H1 (cell line): ENCODE data around the gene PARP15. TPM values are rescaled to one million over a fixed set of nuclear protein-coding genes. Genes with fewer than 3 reads are reported as not detected.

ENCODE experiments used
- CTCF ChIA-PET: fragments of 300-600 bp; sonication (Branson Sonifier 250); formaldehyde crosslinking; loops from one replicate; lab custom pipeline; 2021; ENCODE audit not compliant: partially characterized antibody; lab: Charles Lee
- POLR2A ChIA-PET: fragments of 300-600 bp; sonication (Branson Sonifier 250); formaldehyde crosslinking; loops from one replicate; lab custom pipeline; 2021; ENCODE audit warnings: inconsistent platforms; ENCODE audit not compliant: partially characterized antibody; lab: Charles Lee
- DNase-seq, 2 experiments: peaks; one replicate each; pipeline versions ENCODE4 v3.0.0 to v3.0.0-alpha.2; 2010 to 2022; ENCODE audit warnings: low spot score in 2 of 2, low read depth in 1 of 2, mixed read lengths in 1 of 2
- FAIRE-seq: peaks from 2 replicates; lab custom pipeline; 2011; peaks lifted over from hg19 to GRCh38; lab: Jason Lieb, UNC
- H2AFZ ChIP-seq: 2 replicates; pipeline ENCODE4 v1.8.1; 2012; ENCODE audit warnings: low read length, inconsistent platforms
- H2AK5ac ChIP-seq: 2 replicates; pipeline ENCODE4 v1.6.1; 2013; ENCODE audit warnings: low read depth, low read length
- H2BK120ac ChIP-seq: replicated peaks from 2 replicates; pipeline ENCODE3; 2013; ENCODE audit warnings: low read depth, low read length, inconsistent platforms
- H2BK12ac ChIP-seq: 2 replicates; pipeline ENCODE4 v1.6.1; 2013; ENCODE audit warnings: low read depth, low read length
- H2BK15ac ChIP-seq: 2 replicates; pipeline ENCODE4 v1.6.1; 2013; ENCODE audit warnings: low read length
- H2BK20ac ChIP-seq: 2 replicates; pipeline ENCODE4 v1.6.1; 2013; ENCODE audit warnings: low read length
- H2BK5ac ChIP-seq: 2 replicates; pipeline ENCODE4 v1.6.1; 2013; ENCODE audit warnings: low read depth, low read length
- H3K14ac ChIP-seq: 2 replicates; pipeline ENCODE4 v1.6.1; 2013; ENCODE audit warnings: inconsistent platforms; ENCODE audit not compliant: insufficient read length
- H3K18ac ChIP-seq: 2 replicates; pipeline ENCODE4 v1.6.1; 2013; ENCODE audit warnings: low read length; ENCODE audit errors: extremely low read depth
- H3K23ac ChIP-seq: 2 replicates; pipeline ENCODE4 v1.6.1; 2013; ENCODE audit warnings: inconsistent platforms; ENCODE audit not compliant: insufficient read length
- H3K23me2 ChIP-seq: 2 replicates; pipeline ENCODE4 v1.6.1; 2013; ENCODE audit warnings: low read depth, low read length
- H3K27ac ChIP-seq: 2 replicates; pipeline ENCODE4 v1.6.1; 2011; ENCODE audit warnings: low read depth, low read length, inconsistent platforms
- H3K27me3 ChIP-seq, 4 experiments: replicated peaks in 1 of 4; 1 replicate in 1 of 4; 2 replicates in 3 of 4; pipeline versions ENCODE4 v1.6.1 to v1.8.1; 2011 to 2013; ENCODE audit warnings: low read length in 3 of 4, mild to moderate bottlenecking in 3 of 4, inconsistent platforms in 2 of 4, mixed read lengths in 2 of 4, moderate library complexity in 1 of 4; ENCODE audit not compliant: control insufficient read depth in 3 of 4, insufficient read depth in 3 of 4; ENCODE audit errors: extremely low read depth in 1 of 4
- H3K36me3 ChIP-seq, 4 experiments: 2 replicates each; pipeline versions ENCODE4 v1.6.1 to v1.8.1; 2011 to 2013; ENCODE audit warnings: mild to moderate bottlenecking in 4 of 4, low read length in 3 of 4, moderate library complexity in 2 of 4, control low read depth in 1 of 4, inconsistent platforms in 1 of 4; ENCODE audit not compliant: insufficient read depth in 4 of 4, control insufficient read depth in 2 of 4
- H3K4ac ChIP-seq: replicated peaks from 2 replicates; pipeline ENCODE3; 2013; ENCODE audit warnings: low read length, low read depth, mixed read lengths, inconsistent platforms; ENCODE audit not compliant: insufficient read length
- H3K4me1 ChIP-seq, 4 experiments: replicated peaks in 1 of 4; 1 replicate in 1 of 4; 2 replicates in 3 of 4; pipeline versions ENCODE4 v1.6.1 to v1.8.1; 2011 to 2013; ENCODE audit warnings: low read length in 3 of 4, inconsistent platforms in 2 of 4, mixed read lengths in 1 of 4; ENCODE audit not compliant: insufficient read depth in 4 of 4, control insufficient read depth in 3 of 4
- H3K4me2 ChIP-seq, 2 experiments: 2 replicates each; pipeline versions ENCODE4 v1.6.1 to v1.8.1; 2011 to 2013; ENCODE audit warnings: low read depth in 2 of 2, low read length in 2 of 2, control low read depth in 1 of 2, inconsistent platforms in 1 of 2, mild to moderate bottlenecking in 1 of 2; ENCODE audit not compliant: insufficient read depth in 1 of 2
- H3K4me3 ChIP-seq, 4 experiments: fragments of 200-600, 300-600 bp in 1 of 4; sonication (generic), shearing (Covaris generic), sonication (Bioruptor Twin) in 1 of 4; 2 replicates each; pipeline versions ENCODE4 v1.5.1 to v1.8.1; 2011 to 2016; ENCODE audit warnings: low read length in 4 of 4, low read depth in 3 of 4, control low read depth in 2 of 4, inconsistent platforms in 2 of 4, mild to moderate bottlenecking in 2 of 4, mixed read lengths in 1 of 4, moderate library complexity in 1 of 4; ENCODE audit not compliant: insufficient read depth in 2 of 4; ENCODE audit errors: extremely low read depth in 1 of 4
- H3K56ac ChIP-seq: replicated peaks from 2 replicates; pipeline ENCODE3; 2013; ENCODE audit warnings: low read depth, mild to moderate bottlenecking, mixed read lengths, low read length, inconsistent platforms; ENCODE audit not compliant: insufficient read length
- H3K79me1 ChIP-seq: 2 replicates; pipeline ENCODE4 v1.6.1; 2013; ENCODE audit warnings: low read depth, low read length, control low read depth
- H3K79me2 ChIP-seq, 2 experiments: 2 replicates each; pipeline versions ENCODE4 v1.6.1 to v1.8.1; 2012 to 2013; ENCODE audit warnings: low read length in 2 of 2, mild to moderate bottlenecking in 2 of 2, inconsistent platforms in 1 of 2; ENCODE audit not compliant: insufficient read depth in 2 of 2, control insufficient read depth in 1 of 2
- H3K9ac ChIP-seq, 4 experiments: replicated peaks in 1 of 4; 1 replicate in 1 of 4; 2 replicates in 3 of 4; pipeline versions ENCODE4 v1.6.1 to v1.8.1; 2011 to 2013; ENCODE audit warnings: low read depth in 3 of 4, low read length in 3 of 4, control low read depth in 2 of 4, mild to moderate bottlenecking in 2 of 4, moderate library complexity in 2 of 4, inconsistent platforms in 1 of 4; ENCODE audit errors: extremely low read depth in 1 of 4
- H3K9me3 ChIP-seq, 2 experiments: 2 replicates each; pipeline versions ENCODE4 v1.6.1 to v1.8.1; 2012 to 2013; ENCODE audit warnings: mild to moderate bottlenecking in 2 of 2, moderate library complexity in 2 of 2, control low read depth in 1 of 2, inconsistent platforms in 1 of 2, low read depth in 1 of 2, low read length in 1 of 2, mixed read lengths in 1 of 2; ENCODE audit not compliant: insufficient read depth in 2 of 2
- H4K20me1 ChIP-seq, 2 experiments: replicated peaks in 1 of 2; 2 replicates each; pipeline versions ENCODE3 to v1.8.1; 2011 to 2013; ENCODE audit warnings: inconsistent platforms in 2 of 2, low read length in 2 of 2, mild to moderate bottlenecking in 1 of 2; ENCODE audit not compliant: insufficient read depth in 2 of 2, control insufficient read depth in 1 of 2
- H4K5ac ChIP-seq: 2 replicates; pipeline ENCODE4 v1.6.1; 2013; ENCODE audit warnings: low read length, low read depth, mixed read lengths, inconsistent platforms; ENCODE audit not compliant: insufficient read length
- H4K8ac ChIP-seq: 2 replicates; pipeline ENCODE4 v1.8.0; 2013; ENCODE audit warnings: mild to moderate bottlenecking, moderate library complexity, low read length, inconsistent platforms; ENCODE audit not compliant: insufficient read depth; ENCODE audit errors: extremely low read depth
- H4K91ac ChIP-seq: replicated peaks from 2 replicates; pipeline ENCODE3; 2013; ENCODE audit warnings: low read length, mixed read lengths, inconsistent platforms; ENCODE audit not compliant: insufficient read length
- BCL11A ChIP-seq, 2 experiments: IDR thresholded peaks; one replicate each; pipeline ENCODE4 v1.6.1; 2011; ENCODE audit warnings: low read depth in 2 of 2, low read length in 2 of 2, mild to moderate bottlenecking in 2 of 2
- BRCA1 ChIP-seq: IDR thresholded peaks from 2 replicates; pipeline ENCODE4 v1.6.1; 2012; ENCODE audit warnings: low read depth, low read length, improper control_type of control experiment
- CREB1 ChIP-seq: IDR thresholded peaks from 2 replicates; pipeline ENCODE4 v1.6.1; 2012; ENCODE audit warnings: inconsistent platforms
- KDM4A ChIP-seq: IDR thresholded peaks from one replicate; pipeline ENCODE4 v1.7.1; 2012; ENCODE audit warnings: low read depth, mild to moderate bottlenecking, moderate library complexity, low read length, inconsistent platforms; ENCODE audit not compliant: severe bottlenecking
- POLR2AphosphoS5 ChIP-seq: IDR thresholded peaks from 2 replicates; pipeline ENCODE4 v1.6.1; 2011; ENCODE audit warnings: low read depth, low read length
- POU5F1 ChIP-seq: IDR thresholded peaks from 2 replicates; pipeline ENCODE4 v1.6.1; 2011; ENCODE audit warnings: low read depth, mild to moderate bottlenecking, low read length, moderate library complexity
- RNF2 ChIP-seq: fragments of 200-900, 300-1000 bp; sonication (generic); IDR thresholded peaks from 2 replicates; pipeline ENCODE4 v1.7.1; 2016; ENCODE audit warnings: borderline replicate concordance, low read depth, mild to moderate bottlenecking, antibody characterized with exemption, low read length; ENCODE audit not compliant: poor library complexity, severe bottlenecking; ENCODE audit errors: missing control alignments
- SIRT6 ChIP-seq: IDR thresholded peaks from one replicate; pipeline ENCODE4 v1.7.1; 2012; ENCODE audit warnings: low read length, inconsistent platforms
- SRF ChIP-seq: IDR thresholded peaks from 2 replicates; pipeline ENCODE4 v1.6.1; 2011; ENCODE audit warnings: mild to moderate bottlenecking, low read depth, low read length, moderate library complexity
- TAF7 ChIP-seq: optimal IDR thresholded peaks from 2 replicates; pipeline ENCODE3; 2011; ENCODE audit warnings: low read depth, mild to moderate bottlenecking, inconsistent platforms, low read length, moderate library complexity, borderline replicate concordance
- TBP ChIP-seq: IDR thresholded peaks from 2 replicates; pipeline ENCODE4 v1.6.1; 2011; ENCODE audit warnings: low read depth, low read length, improper control_type of control experiment
- WGBS, 2 experiments: shearing (Covaris generic) in 1 of 2; methylation state at CpG; one replicate each; pipeline versions ENCODE4 v1.1.6 to v1.1.7; 2013 to 2015; ENCODE audit warnings: low lambda C conversion rate in 2 of 2, mixed read lengths in 2 of 2, inconsistent platforms in 1 of 2, low coverage in 1 of 2, missing lambda C conversion rate in 1 of 2; ENCODE audit not compliant: insufficient replicate concordance in 2 of 2, insufficient coverage in 1 of 2, insufficient read length in 1 of 2; ENCODE audit errors: extremely low coverage in 1 of 2, missing lambda C conversion rate in 1 of 2; 5-methylcytosine and 5-hydroxymethylcytosine counted together
- polyA plus RNA-seq, 7 experiments: library from polyadenylated mRNA; depleted of rRNA in 3 of 7; stranded (reverse) in 5 of 7; unstranded in 2 of 7; fragments of >200 nt in 5 of 7; fragments of 200-250 nt in 2 of 7; gene quantifications; 1 replicate in 5 of 7; 2 replicates in 1 of 7; 4 replicates in 1 of 7; pipeline versions ENCODE4 v1.2.1 to v1.2.3, GENCODE V29; 2011 to 2013; ENCODE audit warnings: missing spikeins in 2 of 7, mixed read lengths in 2 of 7
- total RNA-seq: library from RNA; stranded (reverse); fragmentation: NEBNext Ultra II Directional; extraction: Animal tissue kit (Norgen Biotek cat#: 25700); gene quantifications from 2 replicates; pipeline ENCODE4 v1.2.1, GENCODE V29; 2021

The PARP15 gene
- total and polyA plus RNA-seq, 2 of the 8 experiments (the other 6 are each of a cell fraction or from before 2014, with no cell fraction given), result 0.37 to 0.45 TPM

DNA sequence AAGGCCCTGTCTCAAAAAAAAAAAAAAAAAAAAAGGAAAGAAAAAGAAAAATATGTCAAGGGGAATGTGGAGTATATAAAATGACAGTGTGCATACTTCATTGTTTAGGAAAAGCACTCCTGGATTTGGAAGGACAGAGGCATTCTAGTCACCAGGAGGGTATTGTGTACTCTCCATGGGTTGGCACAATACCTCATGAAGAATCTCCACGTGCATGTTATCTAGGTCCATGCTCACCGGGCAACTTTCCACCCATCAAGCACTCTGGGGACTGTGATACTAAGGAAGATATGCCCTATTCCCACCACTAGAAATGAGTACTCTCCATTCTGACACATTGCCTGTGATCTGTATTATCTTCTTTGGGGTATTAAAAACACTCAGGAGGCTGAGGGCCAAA lies 47.3 kb upstream of the PARP15 start:
- Histone ChIP-seq H3K56ac (no peak overlapping the region), H3K9ac (no peak overlapping the region), H3K9me3 (no peaks in the 10 kb centered on the region), H2BK5ac (no peak overlapping the region), H4K5ac (no peak overlapping the region), H2BK15ac (no peak overlapping the region), H2BK120ac (no peak overlapping the region), H3K27me3 (no peaks in the 10 kb centered on the region), H3K4me2 (no peak overlapping the region), H3K4ac (no peak overlapping the region), H3K14ac (no peak overlapping the region), H3K79me2 (no peaks in the 10 kb centered on the region), H4K20me1 (no peaks in the 10 kb centered on the region), H3K23ac (no peak overlapping the region), H3K18ac (no peak overlapping the region), H3K4me1 (no peaks in the 10 kb centered on the region), H2BK20ac (no peak overlapping the region), H3K27ac (no peak overlapping the region), H2BK12ac (no peak overlapping the region), H3K36me3 (no peaks in the 10 kb centered on the region), H4K91ac (no peak overlapping the region), H3K79me1 (no peaks in the 10 kb centered on the region), H2AFZ (no peak overlapping the region), H3K23me2 (no peaks in the 10 kb centered on the region), H4K8ac (no peak overlapping the region), H2AK5ac (no peak overlapping the region), H3K4me3 (no peak overlapping the region)
- WGBS, 2 experiments, result 94% methylated on average over 2 of the region's 2 CpGs; no CpG with 5 or more reads in 1 of the 2 experiments
- no peak for DNase-seq
- ChIA-PET POLR2A (no interaction called here), CTCF (no interaction called here)
- no peak for FAIRE-seq
- TF ChIP-seq SIRT6, result no peak
- no peak for TF ChIP-seq POU5F1
- no peak for TF ChIP-seq BRCA1
- no peak for TF ChIP-seq RNF2
- no peak for TF ChIP-seq POLR2AphosphoS5
- no peak for TF ChIP-seq KDM4A
- TF ChIP-seq TBP, result no peak
- TF ChIP-seq SRF, result no peak
- TF ChIP-seq CREB1, result no peak
- no peak for TF ChIP-seq TAF7
- no peak for TF ChIP-seq BCL11A (IDR thresholded peaks at IDR 0.05; ENCODE audit: low read depth in 2 of 2, low read length in 2 of 2)
